Vagina (tissue), 2 donors: ENCODE results near the gene RHBDL2.

Experiments
- POLR2A ChIP-seq, 2 donors: fragments of 450-650 bp; IDR thresholded peaks; one replicate each; pipeline ENCODE4 v1.6.1; 2017; ENCODE audit warnings: antibody characterized with exemption in 2 of 2, mild to moderate bottlenecking in 2 of 2, moderate library complexity in 2 of 2
- POLR2AphosphoS5 ChIP-seq, 2 donors: sonication (generic); formaldehyde crosslinking; IDR thresholded peaks; one replicate each; pipeline ENCODE4 v1.9.0; 2017; ENCODE audit warnings: antibody characterized with exemption in 2 of 2, mild to moderate bottlenecking in 2 of 2, low read depth in 1 of 2; ENCODE audit not compliant: insufficient read depth in 1 of 2
- TF ChIP-seq, protein P1 (sequence below), 3 experiments: fragments of 450-650 bp in 2 of 3; fragments of 200-600 bp in 1 of 3; sonication (generic) in 1 of 3; IDR thresholded peaks; one replicate each; pipeline ENCODE4 v1.5.1; 2017 to 2019; ENCODE audit warnings: antibody characterized with exemption in 3 of 3, mild to moderate bottlenecking in 2 of 3, moderate library complexity in 2 of 3

DNA sequence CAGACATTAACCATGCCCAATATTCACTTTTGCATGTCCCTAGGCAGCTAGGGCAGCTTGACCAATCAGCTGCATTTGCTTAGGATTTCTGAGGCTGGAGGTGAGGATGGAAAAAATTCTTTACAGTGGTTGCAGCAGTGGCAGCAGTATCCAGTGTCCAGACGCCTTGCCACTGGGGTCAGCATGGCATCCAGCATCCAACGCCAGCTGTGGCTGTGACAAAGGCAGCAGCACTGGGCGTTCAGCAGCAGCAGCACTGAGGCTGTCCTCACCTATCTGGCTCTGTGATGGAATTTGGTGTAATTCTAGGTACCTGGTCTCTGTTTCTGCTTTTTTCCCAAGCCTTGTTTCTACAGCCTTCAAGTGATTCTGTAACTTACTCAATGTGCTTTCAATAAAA is 15.5 kb downstream of the RHBDL2 start:
- TF ChIP-seq POLR2A (IDR thresholded peaks at IDR 0.05), result no peak
- TF ChIP-seq POLR2AphosphoS5 (IDR thresholded peaks at IDR 0.05; ENCODE audit: insufficient read depth in 1 of 2, low read depth in 1 of 2), result no peak
- TF ChIP-seq, protein P1, sequence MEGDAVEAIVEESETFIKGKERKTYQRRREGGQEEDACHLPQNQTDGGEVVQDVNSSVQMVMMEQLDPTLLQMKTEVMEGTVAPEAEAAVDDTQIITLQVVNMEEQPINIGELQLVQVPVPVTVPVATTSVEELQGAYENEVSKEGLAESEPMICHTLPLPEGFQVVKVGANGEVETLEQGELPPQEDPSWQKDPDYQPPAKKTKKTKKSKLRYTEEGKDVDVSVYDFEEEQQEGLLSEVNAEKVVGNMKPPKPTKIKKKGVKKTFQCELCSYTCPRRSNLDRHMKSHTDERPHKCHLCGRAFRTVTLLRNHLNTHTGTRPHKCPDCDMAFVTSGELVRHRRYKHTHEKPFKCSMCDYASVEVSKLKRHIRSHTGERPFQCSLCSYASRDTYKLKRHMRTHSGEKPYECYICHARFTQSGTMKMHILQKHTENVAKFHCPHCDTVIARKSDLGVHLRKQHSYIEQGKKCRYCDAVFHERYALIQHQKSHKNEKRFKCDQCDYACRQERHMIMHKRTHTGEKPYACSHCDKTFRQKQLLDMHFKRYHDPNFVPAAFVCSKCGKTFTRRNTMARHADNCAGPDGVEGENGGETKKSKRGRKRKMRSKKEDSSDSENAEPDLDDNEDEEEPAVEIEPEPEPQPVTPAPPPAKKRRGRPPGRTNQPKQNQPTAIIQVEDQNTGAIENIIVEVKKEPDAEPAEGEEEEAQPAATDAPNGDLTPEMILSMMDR (IDR thresholded peaks at IDR 0.05), result no peak
